Upper lobe of left lung (tissue), 4 donors: ENCODE measurements around the gene CTCFL.

Experiments
- CTCF ChIP-seq, 6 experiments: fragments of 450-650 bp in 4 of 6; fragments of 200-600 bp in 2 of 6; sonication (generic) in 2 of 6; IDR thresholded peaks; one replicate each; pipeline ENCODE4 v1.5.1; 2016 to 2019; ENCODE audit warnings: antibody characterized with exemption in 6 of 6
- POLR2A ChIP-seq, 4 donors: fragments of 450-650 bp; IDR thresholded peaks; one replicate each; pipeline ENCODE4 v1.5.1; 2016 to 2017; ENCODE audit warnings: antibody characterized with exemption in 4 of 4, mild to moderate bottlenecking in 2 of 4
- POLR2AphosphoS5 ChIP-seq, 2 donors: sonication (generic); formaldehyde crosslinking; IDR thresholded peaks; one replicate each; pipeline ENCODE4 v1.5.1; 2017; ENCODE audit warnings: antibody characterized with exemption in 2 of 2

GRCh38 chr20:57495978-57496377 is 29.0 kb downstream of the CTCFL start:
- no peak for TF ChIP-seq POLR2A (IDR thresholded peaks at IDR 0.05)
- TF ChIP-seq POLR2AphosphoS5 (IDR thresholded peaks at IDR 0.05), result no peak
- no peak for TF ChIP-seq CTCF (IDR thresholded peaks at IDR 0.05)
